H1 (cell line): ENCODE data around the gene SLC12A8.

Experiments
- SUZ12 ChIP-seq: fragments of 200-600 bp; sonication (generic); IDR thresholded peaks from 2 replicates; pipeline ENCODE4 v1.6.1; 2012; ENCODE audit warnings: mild to moderate bottlenecking, inconsistent platforms, low read length, moderate library complexity, mixed read lengths
- TF ChIP-seq, protein P1 (sequence below), 3 experiments: IDR thresholded peaks; 1 replicate in 2 of 3; 2 replicates in 1 of 3; pipeline versions ENCODE4 v1.5.1 to v1.6.1; 2011; ENCODE audit warnings: low read length in 3 of 3, mild to moderate bottlenecking in 3 of 3, inconsistent platforms in 2 of 3, low read depth in 1 of 3, moderate library complexity in 1 of 3; ENCODE audit not compliant: insufficient read depth in 1 of 3; ENCODE audit errors: control extremely low read depth in 1 of 3

DNA sequence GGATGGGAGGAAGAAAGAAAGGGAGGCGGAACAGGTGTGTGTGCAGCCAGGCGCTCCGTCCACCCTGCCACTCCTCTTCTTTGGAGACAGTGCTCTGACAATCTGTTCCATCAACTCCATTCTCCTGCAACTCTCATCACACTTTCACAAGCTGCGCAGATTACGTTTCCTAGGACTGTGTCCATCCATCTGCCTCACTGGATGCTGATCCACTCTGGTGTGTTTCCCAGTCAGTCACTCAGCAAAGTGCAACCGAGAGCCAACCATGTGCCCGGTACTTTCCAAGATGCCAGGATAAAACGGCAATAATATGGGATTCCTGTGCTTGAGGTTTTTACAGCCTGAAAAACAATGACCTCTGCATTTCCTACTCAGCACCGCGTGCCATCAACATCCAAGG, 59.6 kb downstream of the SLC12A8 start:
- TF ChIP-seq, protein P1, sequence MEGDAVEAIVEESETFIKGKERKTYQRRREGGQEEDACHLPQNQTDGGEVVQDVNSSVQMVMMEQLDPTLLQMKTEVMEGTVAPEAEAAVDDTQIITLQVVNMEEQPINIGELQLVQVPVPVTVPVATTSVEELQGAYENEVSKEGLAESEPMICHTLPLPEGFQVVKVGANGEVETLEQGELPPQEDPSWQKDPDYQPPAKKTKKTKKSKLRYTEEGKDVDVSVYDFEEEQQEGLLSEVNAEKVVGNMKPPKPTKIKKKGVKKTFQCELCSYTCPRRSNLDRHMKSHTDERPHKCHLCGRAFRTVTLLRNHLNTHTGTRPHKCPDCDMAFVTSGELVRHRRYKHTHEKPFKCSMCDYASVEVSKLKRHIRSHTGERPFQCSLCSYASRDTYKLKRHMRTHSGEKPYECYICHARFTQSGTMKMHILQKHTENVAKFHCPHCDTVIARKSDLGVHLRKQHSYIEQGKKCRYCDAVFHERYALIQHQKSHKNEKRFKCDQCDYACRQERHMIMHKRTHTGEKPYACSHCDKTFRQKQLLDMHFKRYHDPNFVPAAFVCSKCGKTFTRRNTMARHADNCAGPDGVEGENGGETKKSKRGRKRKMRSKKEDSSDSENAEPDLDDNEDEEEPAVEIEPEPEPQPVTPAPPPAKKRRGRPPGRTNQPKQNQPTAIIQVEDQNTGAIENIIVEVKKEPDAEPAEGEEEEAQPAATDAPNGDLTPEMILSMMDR (IDR thresholded peaks at IDR 0.05; ENCODE audit: control extremely low read depth in 1 of 3, insufficient read depth in 1 of 3, low read depth in 1 of 3, low read length in 3 of 3) = no peak
- TF ChIP-seq SUZ12 = no peak
